ENCODE measurements around the gene TMEM127.
"Not testable (repeated sequence)": the region's sequence is repeated elsewhere in the genome, so short reads cannot be mapped to it uniquely, and the experiment has no call there.

TMEM127 gene, protein sequence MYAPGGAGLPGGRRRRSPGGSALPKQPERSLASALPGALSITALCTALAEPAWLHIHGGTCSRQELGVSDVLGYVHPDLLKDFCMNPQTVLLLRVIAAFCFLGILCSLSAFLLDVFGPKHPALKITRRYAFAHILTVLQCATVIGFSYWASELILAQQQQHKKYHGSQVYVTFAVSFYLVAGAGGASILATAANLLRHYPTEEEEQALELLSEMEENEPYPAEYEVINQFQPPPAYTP

GRCh38 chr2:96265840-96266679, at the start of gene TMEM127, which contains the start of gene CIAO1:
Gene TMEM127, minus strand, starts transcription at chr2:96265997. Its CDS starts 616 bp downstream, at chr2:96265381.
Gene CIAO1, plus strand, starts transcription at chr2:96266225. Its CDS starts 126 bp downstream, at chr2:96266351.
- peak; percentile 97 for DNase-seq

GRCh38 chr2:96315005-96315399, 49.2 kb upstream of the TMEM127 start:
- DNase-seq = no peak

- DNase-seq = no peak
Observed at GRCh38 chr2:96308248-96308647, 42.5 kb upstream of the TMEM127 start.

DNA sequence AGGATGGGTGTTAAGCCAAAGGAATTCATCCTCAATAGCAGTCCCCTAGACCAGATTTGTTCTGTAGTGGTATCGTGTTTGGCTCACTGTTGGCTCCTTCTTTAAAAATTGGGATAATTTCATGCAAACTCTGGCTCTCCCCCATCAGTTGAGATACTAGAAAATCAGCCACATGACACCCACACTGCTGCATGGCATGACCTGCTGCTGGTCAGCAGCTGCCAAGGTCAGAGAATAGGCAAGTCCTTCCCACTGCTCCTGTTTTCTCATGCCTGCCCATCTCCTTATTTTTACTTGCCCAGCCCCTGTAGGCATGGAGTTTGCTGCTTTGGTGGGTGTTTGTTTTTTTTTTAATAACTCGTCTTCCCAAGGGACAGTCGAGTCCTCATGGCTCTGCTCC, 40.6 kb upstream of the TMEM127 start:
- no peak for DNase-seq

GRCh38 chr2:96305979-96306308, 40.1 kb upstream of the TMEM127 start:
- DNase-seq = no peak

- peak; percentile 88 for DNase-seq
Observed at GRCh38 chr2:96305091-96305978, 39.5 kb upstream of the TMEM127 start, which contains the start of gene SNRNP200. Gene SNRNP200, minus strand, starts transcription at chr2:96305546. Its CDS starts 109 bp downstream, at chr2:96305437.

GRCh38 chr2:96304606-96305005, 38.8 kb upstream of the TMEM127 start:
- DNase-seq = no peak

DNA sequence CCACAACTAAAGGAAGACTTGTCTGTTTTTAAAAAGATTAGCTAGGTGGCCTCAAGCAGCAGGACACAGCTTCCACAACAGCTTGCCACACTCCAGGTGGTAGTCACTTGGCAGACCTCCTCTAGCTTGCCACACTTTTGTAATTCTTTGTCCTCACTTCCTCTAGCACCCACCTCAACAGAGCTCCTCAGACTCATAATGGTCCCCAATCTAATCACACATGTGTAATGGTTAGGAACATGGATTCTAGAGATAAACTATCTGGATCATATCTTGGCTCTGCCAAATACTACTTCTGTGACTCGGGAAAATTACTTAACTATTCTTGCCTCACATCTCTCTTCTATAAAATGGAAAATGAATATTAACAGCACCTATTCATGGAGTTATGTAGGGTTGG, 36.1 kb upstream of the TMEM127 start:
- no peak for DNase-seq

- DNase-seq = no peak
Observed at GRCh38 chr2:96296925-96297324, 31.1 kb upstream of the TMEM127 start.

GRCh38 chr2:96294271-96294670, 28.5 kb upstream of the TMEM127 start:
- DNase-seq = not testable (repeated sequence)

DNA sequence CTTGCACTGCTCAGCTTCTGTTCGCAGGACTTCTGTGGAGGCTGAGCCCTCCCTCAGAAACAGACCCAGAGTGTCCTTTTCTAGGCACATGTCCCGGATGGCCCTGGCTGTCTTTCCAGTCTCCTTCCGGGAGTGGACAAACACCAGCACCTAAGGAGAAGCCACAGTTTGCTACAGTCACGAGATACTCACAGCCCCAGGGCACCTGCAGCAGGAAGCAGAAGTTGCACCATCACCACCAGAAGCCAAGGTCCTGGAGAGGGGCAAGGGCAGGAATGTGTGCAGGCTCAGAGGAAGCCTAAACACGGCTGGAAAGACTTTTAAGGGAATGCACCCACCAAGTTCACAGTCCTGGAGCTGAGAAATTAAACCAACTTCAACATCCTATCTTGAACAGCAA, 26.0 kb upstream of the TMEM127 start:
- no peak for DNase-seq

DNA sequence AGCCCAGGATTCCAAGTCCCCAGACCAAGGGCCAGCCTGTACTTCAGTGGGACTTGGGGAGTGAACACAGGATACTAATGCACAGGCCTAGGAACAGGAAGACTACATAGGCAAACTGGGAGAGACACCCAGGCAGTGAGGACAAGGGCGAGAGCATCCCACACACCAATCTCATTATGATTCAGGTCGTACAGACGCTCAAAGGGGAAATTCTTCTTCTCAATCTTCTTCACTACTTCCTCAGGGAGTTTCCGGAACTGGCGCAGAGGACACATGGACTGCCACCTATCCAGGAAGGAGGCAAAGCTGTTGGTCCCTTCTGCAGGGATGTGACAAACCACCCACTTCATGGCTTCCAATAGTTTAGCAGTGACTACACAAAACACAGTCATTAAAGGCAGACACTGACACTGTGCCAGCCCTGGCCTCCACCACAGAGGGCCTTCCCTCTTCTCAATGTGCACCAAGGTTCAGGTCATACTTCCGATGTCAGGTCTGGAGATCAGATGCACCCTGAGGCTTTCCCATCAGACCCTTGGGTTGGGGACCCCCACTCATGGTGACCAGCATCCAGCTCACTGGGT, 21.6 kb upstream of the TMEM127 start:
- DNase-seq = no peak

GRCh38 chr2:96276787-96277499, 11.1 kb upstream of the TMEM127 start:
- no peak for DNase-seq

DNA sequence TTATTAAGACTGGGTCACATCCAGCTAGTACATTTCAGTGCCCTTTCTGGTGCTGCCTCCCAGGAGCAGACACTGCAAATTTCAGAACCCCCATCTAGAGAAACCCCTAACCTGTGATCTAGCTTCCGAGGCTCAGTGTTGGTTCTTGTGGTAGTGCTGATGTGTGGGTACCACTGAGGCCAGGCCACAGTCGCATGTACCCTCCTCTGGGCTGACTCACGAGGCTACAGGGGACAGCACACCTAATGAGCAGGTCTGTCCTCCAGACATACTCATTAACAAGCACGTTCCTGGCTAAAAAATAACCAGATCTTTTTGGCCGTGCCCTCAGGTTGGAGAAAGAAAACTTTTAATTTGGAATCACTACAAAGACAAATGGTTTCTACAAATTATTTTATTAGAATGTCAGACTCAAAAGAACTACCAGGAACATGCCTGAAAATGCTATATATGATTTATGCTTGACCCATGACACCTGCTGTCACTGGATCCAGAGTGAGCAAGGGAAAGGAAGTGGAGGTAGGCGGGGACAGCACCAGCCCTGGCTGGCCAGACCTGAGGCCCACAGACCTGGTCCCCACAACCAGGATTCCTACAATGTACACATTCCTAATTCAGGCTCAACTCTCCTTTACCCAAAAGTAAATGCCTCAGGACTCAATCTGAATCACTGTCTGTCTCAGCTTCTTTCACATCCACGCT, 8.7 kb upstream of the TMEM127 start:
- DNase-seq = no peak

DNA sequence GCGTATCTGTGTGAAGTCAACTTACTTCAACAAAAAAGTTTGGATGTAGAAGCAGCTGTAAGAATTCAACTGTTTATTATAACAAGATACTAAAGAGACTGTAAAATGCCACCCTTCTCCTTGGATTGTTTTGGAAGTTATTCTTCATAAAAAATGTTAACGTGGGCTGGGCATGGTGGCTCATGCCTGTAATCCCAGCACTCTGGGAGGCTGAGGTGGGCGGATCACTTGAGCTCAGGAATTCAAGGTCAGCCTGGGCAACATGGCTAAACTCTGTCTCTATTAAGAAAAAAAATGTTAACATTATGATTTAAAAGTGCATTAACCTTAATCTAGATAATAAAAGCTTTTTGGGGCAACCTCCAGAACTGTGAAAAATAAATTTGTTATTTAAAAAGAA, 8.0 kb upstream of the TMEM127 start:
- DNase-seq = no peak

GRCh38 chr2:96271995-96272394, 6.2 kb upstream of the TMEM127 start:
- DNase-seq = no peak

GRCh38 chr2:96267159-96267971, 1.6 kb upstream of the TMEM127 start:
- DNase-seq = peak; percentile 34

DNA sequence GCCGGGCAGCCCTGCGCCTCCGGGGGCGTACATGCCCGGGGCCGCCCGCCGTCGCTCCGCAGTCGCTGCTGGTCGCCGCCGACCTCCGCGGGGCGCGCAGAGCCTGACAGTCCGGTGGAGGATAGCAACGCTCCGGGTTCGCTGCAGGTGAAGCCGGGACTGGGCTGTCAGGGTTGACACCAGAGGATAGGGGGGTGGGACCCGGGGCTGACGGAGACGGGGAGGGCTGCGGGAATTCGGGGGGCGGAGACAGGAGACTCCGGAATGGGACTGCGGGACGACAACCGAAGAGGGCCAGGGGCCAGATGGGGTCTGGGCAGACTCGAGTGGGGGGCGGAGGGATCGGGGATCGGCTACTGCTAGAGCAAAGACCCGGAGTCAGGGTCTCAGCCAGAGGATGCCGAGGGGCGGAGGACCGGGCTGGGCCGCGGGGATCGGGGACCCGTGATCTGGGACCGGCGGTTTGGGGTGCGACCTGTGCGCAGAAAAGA, 403 bp downstream of the TMEM127 start:
- peak; percentile 19 for DNase-seq

DNA sequence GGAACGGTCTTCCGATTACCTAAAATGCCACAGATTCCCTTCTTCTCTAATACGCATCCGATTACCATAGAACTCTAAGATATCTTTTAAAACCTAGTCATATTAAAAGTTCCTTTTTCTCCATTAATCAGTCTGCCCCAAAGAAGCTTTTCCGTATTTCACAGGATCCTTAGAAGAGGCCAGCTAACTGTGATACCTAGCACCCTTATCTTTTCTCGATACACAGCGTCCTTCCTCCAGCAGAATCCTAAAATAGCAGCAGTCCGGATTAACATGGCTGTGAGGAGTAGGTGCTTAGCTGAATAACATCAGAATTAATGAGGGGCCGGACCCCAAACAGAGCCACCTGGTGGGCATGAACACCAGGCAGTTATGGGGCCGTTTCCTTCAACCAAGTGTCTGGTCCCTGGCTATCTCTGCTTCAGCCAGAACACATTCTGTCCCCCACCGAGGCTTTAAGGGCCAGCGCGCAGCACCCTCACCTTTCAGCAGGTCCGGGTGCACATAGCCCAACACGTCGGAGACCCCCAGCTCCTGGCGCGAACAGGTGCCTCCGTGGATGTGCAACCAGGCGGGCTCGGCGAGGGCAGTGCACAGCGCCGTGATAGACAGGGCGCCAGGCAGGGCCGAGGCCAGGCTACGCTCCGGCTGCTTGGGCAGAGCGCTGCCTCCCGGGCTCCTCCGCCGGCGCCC, 995 bp downstream of the TMEM127 start:
- peak; percentile 18 for DNase-seq

- DNase-seq = no peak
Observed at GRCh38 chr2:96264086-96264485, 1.7 kb downstream of the TMEM127 start.

Data from CD4-positive, alpha-beta T cell treated with Interferon gamma for 1 hour (primary cell).